AG09309 (cell line): ENCODE measurements around the gene NELL2.

ENCODE experiments used
- DNase-seq: peaks from one replicate; pipeline ENCODE4 v3.0.0-alpha.2; 2010; ENCODE audit warnings: low read depth
- H3K4me3 ChIP-seq: 2 replicates; pipeline ENCODE4 v1.5.1; 2011; ENCODE audit warnings: mild to moderate bottlenecking, low read depth, low read length, moderate library complexity; ENCODE audit not compliant: control insufficient read depth
- TF ChIP-seq, protein P1 (sequence below): IDR thresholded peaks from 2 replicates; pipeline ENCODE4 v1.5.1; 2011; ENCODE audit warnings: mild to moderate bottlenecking, low read depth, low read length, inconsistent platforms; ENCODE audit not compliant: insufficient read depth, control insufficient read depth; ENCODE audit errors: missing control alignments

Gene NELL2

GRCh38 chr12:44775901-44776300, 100.2 kb downstream of the NELL2 start:
- TF ChIP-seq, protein P1, sequence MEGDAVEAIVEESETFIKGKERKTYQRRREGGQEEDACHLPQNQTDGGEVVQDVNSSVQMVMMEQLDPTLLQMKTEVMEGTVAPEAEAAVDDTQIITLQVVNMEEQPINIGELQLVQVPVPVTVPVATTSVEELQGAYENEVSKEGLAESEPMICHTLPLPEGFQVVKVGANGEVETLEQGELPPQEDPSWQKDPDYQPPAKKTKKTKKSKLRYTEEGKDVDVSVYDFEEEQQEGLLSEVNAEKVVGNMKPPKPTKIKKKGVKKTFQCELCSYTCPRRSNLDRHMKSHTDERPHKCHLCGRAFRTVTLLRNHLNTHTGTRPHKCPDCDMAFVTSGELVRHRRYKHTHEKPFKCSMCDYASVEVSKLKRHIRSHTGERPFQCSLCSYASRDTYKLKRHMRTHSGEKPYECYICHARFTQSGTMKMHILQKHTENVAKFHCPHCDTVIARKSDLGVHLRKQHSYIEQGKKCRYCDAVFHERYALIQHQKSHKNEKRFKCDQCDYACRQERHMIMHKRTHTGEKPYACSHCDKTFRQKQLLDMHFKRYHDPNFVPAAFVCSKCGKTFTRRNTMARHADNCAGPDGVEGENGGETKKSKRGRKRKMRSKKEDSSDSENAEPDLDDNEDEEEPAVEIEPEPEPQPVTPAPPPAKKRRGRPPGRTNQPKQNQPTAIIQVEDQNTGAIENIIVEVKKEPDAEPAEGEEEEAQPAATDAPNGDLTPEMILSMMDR = no peak
- no peak overlapping the region for H3K4me3 ChIP-seq
- no peak for DNase-seq

DNA sequence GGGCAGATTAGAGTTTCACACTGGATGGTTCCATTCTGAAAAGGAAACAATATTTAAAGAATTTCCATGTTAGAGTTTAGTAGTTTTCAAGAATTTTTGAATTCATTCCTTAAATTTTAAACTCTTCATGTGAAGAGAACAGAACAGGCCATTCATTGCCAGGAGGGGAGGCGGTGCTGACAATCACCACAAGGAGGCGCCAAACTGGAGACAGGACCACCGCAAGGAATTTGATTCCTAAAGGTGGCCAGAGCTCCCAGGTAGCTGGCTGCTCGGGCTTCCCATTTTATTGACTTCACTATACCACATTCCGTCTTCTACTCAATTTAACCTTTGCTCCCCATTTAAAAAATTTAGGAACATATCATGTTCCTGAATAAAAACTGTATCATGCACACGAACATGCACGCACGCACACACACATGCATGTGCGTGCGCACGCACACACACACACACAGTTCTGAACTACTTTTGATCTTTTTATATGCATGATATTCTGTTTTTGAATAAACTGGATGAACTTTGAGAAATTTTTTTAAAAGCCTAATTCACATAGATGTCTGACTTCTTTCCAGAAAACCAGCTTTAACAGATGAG, 101.2 kb downstream of the NELL2 start:
- no peak overlapping the region for H3K4me3 ChIP-seq
- no peak for DNase-seq
- TF ChIP-seq, protein P1 = peak; percentile 39

- DNase-seq = no peak
- TF ChIP-seq, protein P1 = no peak
- no peak overlapping the region for H3K4me3 ChIP-seq
Observed at GRCh38 chr12:44771485-44772021, 104.6 kb downstream of the NELL2 start.

DNA sequence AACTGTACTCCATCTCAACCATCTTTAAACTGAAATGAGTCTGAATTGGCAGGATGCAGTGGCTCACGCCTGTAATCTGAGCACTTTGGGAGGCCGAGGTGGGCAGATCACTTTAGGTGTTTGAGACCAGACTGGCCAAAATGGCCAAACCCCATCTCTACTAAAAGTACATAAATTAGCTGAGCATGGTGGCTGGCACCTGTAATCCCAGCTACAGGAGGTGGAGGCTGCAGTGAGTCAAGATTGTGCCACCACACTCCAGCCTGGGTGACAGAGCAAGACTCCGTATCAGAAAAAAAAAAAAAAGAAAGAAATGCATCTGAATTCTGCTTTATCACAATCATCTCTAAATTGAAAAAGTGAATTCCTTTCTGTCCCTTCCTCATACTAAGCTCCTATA, 110.3 kb downstream of the NELL2 start:
- no peak for DNase-seq
- TF ChIP-seq, protein P1 = no peak
- H3K4me3 ChIP-seq = no peak overlapping the region

GRCh38 chr12:44763021-44763420, 113.1 kb downstream of the NELL2 start:
- TF ChIP-seq, protein P1 = no peak
- no peak for DNase-seq

GRCh38 chr12:44759289-44759688, 116.8 kb downstream of the NELL2 start:
- no peak for DNase-seq

More at GRCh38 chr12:44763021-44763420, 113.1 kb downstream of the NELL2 start:
- no peak overlapping the region for H3K4me3 ChIP-seq

More at GRCh38 chr12:44759289-44759688, 116.8 kb downstream of the NELL2 start:
- no peak overlapping the region for H3K4me3 ChIP-seq
- TF ChIP-seq, protein P1 = no peak
